Measurements from ENCODE around the gene KRTAP5-6.

Gene KRTAP5-6

DNA sequence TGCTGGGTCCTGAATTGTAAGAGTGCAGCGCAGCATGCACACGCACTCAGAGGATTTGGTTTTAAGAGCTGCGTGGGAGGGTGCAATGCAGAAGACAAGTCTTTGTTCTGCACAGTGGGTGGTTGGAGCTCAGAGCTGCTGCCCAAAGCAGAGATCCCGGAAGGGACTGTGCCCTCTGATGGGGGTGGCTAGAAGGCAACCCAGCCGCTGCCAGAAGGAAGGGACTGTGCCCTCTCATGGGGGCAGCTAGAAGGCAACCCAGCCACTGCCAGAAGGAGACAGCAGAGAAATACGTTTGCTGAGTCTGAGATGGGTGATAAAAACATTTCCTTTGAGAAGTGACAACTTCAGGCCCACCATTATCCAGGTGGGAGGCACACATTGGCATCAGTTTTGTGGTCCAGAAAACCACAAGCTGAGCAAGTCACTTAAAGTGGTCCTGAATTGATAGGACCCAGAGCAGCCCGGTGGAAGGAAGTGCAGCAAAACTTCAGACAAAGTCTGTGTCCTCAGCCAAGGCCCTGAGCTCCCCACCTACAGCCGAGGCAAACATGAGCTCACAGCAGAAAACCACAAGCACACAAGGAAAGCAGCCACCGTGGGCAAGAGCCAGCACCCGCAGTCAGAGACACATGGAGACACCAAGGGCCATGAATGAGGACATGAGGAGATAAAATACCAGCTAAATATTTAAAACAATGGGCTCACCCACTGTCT lies 4.3 kb downstream of the KRTAP5-6 start:
- Mint-ChIP-seq H3K9me3 (peaks cover 2% of the 10 kb centered on the region), H3K27me3 (peaks cover 18% of the 10 kb centered on the region), H3K36me3 (no peaks in the 10 kb centered on the region), H3K27ac (no peak overlapping the region), H3K4me1 (peaks cover 18% of the 10 kb centered on the region), H3K4me3 (no peak overlapping the region)
- ATAC-seq, result no peak

DNA sequence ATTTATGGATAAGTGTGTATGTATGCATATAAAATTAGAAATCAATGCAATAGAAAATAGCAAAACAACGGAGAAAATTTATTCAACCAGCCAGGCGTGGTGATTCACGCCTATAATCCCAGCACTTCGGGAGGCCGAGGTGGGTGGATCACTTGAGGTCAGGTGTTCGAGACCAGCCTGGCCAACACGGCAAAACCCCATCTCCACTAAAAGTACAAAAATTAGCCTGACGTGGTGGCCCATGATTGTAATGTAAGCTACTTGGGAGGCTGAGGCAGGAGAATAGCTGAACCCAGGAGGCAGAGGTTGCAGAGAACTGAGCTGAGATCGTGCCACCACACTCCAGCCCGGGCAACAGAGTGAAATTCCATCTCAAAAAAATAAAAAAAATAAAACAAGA lies 5.5 kb downstream of the KRTAP5-6 start:
- peaks cover 30% of the 10 kb centered on the region for H3K4me1 Mint-ChIP-seq
- H3K36me3 Mint-ChIP-seq, result no peaks in the 10 kb centered on the region
- H3K27ac Mint-ChIP-seq, result no peak overlapping the region
- H3K9me3 Mint-ChIP-seq, result peaks cover 2% of the 10 kb centered on the region
- no peak for ATAC-seq
- H3K4me3 Mint-ChIP-seq, result no peak overlapping the region
- peaks cover 17% of the 10 kb centered on the region for H3K27me3 Mint-ChIP-seq

DNA sequence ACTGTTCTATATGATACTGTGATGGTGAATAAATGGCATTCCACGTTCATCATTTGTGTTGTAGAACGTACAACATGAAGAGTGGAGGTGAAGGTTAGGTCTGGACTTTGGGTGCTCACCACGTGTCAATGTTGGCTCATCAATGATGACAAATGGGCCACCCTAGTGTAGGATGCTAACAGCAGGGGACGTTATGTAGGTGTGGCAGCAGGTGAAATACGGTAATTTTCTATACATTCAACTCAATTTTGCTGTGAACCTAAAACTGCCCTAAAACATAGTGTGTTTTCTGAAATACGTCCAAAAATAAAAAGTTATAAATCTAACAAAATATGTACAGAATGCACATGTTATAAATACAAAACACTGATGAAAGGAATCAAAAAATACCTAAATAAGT lies 6.2 kb downstream of the KRTAP5-6 start:
- no peak for ATAC-seq
- Mint-ChIP-seq H3K27me3 (peaks cover 10% of the 10 kb centered on the region), H3K36me3 (no peaks in the 10 kb centered on the region), H3K4me1 (peaks cover 30% of the 10 kb centered on the region), H3K4me3 (no peak overlapping the region), H3K27ac (no peak overlapping the region), H3K9me3 (peaks cover 2% of the 10 kb centered on the region)

DNA sequence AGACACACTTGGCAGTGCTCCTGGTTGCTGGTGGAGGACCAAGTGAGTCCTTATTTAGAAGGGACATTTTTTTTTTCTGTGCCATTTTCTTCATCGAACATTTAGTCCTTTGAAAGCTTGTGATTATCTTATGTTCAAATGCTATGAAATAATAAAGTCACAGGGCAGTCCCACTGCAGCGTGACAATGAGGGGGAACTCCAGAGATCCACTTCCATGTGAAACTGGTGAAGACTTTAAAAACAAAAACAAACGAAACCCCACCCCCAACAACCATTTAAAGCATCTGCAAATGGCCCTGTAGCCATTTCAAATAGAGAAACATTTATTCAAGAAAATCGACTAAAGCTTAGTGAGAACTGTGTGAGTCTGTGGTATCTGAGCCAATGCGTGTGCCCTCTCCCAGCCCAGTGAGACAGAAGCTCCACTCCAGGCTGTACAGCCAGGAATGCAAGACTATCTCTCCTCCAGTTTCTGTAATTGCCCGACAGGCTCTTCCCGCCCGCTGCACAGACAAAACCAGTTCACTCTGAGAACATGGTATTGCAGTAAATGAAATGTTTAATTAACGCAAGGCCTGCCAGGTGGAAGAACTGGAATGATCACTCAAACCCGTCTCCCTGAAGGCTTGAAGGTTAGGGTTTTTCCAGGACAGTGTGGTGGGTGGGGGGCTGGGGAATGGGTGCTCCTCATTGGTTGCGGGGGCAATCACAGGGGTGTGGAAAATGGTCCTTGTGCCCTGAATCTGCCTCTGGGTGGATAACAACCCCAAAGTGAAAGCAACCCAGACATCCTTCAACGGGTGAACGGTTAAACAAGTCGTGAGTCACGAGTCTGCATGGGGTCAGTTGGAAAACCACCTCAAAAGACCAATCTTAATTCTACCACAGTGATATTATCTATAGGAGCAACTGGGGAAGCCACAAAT lies 8.4 kb downstream of the KRTAP5-6 start:
- peaks cover 5% of the 10 kb centered on the region for H3K27me3 Mint-ChIP-seq
- peaks cover 30% of the 10 kb centered on the region for H3K4me1 Mint-ChIP-seq
- H3K27ac Mint-ChIP-seq, result peak overlapping the region; percentile 22
- H3K4me3 Mint-ChIP-seq, result no peak overlapping the region
- no peak for ATAC-seq
- H3K36me3 Mint-ChIP-seq, result no peaks in the 10 kb centered on the region
- peaks cover 2% of the 10 kb centered on the region for H3K9me3 Mint-ChIP-seq

DNA sequence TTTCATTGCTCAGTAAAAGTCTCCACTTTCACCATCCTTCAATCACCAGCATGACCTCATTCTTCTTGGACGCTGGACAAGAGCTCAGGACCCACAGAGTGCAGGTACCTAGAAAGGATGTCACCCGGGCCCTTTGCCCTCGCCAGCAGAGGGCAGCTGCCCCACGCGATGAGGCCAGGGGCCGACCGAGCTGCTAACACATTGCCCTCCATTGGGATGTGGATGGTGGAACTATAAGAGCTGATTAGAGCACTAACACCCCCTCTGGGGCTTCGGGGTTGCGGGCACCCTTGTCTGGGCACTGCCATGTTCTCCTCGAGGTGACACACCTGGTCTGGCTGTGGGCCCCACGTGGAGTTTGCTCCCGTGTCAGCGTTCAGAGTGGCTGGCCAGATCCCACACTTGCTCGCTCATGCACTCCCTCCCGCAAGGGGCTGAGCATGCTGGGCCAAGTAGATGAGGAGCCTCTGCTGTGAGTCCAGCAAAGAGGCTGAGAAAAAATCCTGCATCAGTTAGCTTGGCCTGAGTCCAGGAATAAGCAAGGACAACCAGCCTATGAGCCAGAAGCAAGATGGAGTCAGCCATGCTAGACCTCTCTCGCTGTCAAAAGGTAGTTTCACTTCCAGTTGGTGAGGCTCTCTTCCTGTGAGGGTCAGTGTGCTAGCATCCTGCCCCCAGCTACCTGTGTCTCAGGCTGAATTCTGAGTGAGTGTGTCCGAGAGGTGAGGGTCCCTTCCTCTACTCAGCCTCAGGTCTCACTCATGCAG lies 9.8 kb downstream of the KRTAP5-6 start:
- H3K27me3 Mint-ChIP-seq, result peaks cover 5% of the 10 kb centered on the region
- no peaks in the 10 kb centered on the region for H3K36me3 Mint-ChIP-seq
- H3K27ac Mint-ChIP-seq, result no peak overlapping the region
- no peak overlapping the region for H3K4me3 Mint-ChIP-seq
- ATAC-seq, result peak; percentile 39
- peaks cover 30% of the 10 kb centered on the region for H3K4me1 Mint-ChIP-seq
- no peaks in the 10 kb centered on the region for H3K9me3 Mint-ChIP-seq

DNA sequence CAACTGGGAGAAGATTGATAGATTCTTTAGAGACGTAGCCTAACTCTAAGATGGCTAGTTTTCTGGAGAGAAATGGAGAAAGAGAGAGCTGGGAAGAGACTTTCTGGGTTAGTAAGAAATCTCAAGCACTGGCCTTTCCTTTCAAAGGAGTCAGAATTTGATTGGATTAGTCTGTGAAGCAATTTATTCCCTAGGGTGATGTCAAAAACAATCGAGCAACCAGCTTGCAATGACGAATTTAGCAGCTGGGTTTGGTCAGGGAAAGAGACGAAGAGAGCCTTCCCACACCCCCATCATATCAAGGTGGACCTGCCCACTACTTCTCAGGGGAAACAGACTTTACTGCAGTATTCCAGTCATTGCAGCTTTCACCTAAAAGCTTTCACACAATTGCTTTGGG lies 10.8 kb downstream of the KRTAP5-6 start:
- Mint-ChIP-seq H3K27ac (no peak overlapping the region), H3K9me3 (no peaks in the 10 kb centered on the region), H3K27me3 (peaks cover 5% of the 10 kb centered on the region), H3K36me3 (no peaks in the 10 kb centered on the region), H3K4me1 (peaks cover 30% of the 10 kb centered on the region), H3K4me3 (no peak overlapping the region)
- ATAC-seq, result no peak

DNA sequence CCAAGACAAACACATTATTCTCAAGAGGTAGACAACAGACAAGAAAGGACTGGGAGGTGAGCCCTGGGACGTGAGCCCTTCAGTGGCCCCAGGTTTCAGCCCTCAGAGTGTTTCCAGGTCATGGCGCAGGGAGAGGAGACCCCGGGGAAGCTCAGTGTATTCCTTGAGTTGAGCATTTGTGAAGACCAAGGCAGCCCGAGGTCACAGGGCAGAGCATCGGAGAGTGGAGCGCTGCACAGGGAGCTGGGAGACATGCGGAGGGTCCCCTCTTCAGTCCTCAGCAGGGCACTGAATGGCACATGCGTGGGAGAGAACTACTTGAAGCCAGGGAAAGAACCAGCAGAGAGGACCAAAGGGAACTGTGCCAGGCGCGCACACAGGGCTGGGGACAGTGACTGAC lies 11.7 kb downstream of the KRTAP5-6 start:
- Mint-ChIP-seq H3K27me3 (peaks cover 5% of the 10 kb centered on the region), H3K4me3 (no peak overlapping the region), H3K27ac (no peak overlapping the region), H3K36me3 (no peaks in the 10 kb centered on the region), H3K9me3 (no peaks in the 10 kb centered on the region), H3K4me1 (peaks cover 30% of the 10 kb centered on the region)
- ATAC-seq, result no peak

DNA sequence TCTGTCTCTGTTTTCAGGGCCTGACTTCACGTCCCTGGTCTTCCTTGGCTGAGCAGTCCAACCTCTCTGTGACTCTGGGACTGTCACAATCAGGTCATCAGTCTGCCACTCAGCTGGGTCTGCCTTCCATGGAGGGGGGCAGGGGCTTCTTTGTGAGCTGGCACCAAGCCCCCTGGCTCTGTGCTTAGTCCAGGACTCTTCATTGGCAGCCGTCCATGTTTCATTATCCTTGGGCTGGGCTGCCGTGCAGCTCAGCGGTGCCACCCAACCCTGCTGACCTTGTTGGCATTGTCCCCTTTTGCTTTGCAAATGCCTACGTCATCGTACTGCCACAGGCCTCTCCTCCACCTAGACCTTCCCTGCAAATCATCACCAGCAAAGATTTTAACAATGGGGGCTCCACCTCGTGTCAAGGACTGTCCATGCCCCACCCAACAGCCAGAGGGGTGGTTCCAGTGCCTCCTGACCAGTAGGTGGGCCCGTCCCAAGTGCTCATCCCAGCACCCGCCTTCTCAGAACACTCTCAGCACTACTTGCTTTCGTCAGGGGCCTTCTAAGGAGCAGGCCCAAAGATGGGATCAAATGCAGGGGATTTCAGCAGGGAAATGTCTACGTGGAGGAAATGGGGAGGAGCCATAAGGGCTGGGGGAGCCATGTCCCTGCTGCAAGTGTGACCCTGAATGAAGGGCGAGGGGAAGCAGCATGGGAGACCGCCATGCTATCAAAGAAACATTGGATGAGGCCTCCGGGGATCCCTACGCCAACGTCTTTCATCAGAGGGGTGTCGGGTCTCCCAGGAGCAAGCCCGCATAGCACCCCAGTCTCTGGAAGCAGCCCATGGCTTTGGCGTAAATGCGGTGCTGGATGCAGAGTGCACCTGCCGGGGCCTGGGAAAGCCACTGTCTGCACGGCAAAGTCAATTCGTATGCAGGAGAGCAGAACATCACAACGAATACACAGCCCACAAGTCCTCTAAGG lies 18.2 kb downstream of the KRTAP5-6 start:
- H3K4me3 Mint-ChIP-seq, result no peak overlapping the region
- no peaks in the 10 kb centered on the region for H3K36me3 Mint-ChIP-seq
- H3K9me3 Mint-ChIP-seq, result no peaks in the 10 kb centered on the region
- H3K4me1 Mint-ChIP-seq, result no peaks in the 10 kb centered on the region
- H3K27me3 Mint-ChIP-seq, result peaks cover under 1% of the 10 kb centered on the region
- H3K27ac Mint-ChIP-seq, result no peak overlapping the region
- ATAC-seq, result no peak

DNA sequence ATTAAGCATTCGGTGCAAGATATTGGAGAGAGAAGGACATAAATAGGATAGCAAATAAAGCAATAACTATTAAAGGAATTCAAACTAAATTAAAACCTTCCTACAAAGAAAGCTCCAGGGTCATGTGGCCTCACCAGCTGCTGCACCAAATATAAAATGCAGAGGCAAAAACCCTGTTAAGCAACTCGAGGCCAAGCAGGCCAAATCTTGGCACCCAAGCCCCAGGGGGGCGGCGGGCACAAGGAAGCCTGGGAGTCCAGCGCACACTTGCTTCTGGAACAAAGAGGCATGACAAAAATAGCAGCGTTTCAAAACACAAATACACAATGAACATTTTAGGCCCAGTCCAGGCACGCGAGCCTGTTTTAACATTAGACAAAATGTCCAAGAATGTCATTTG lies 20.8 kb downstream of the KRTAP5-6 start:
- no peak overlapping the region for H3K4me3 Mint-ChIP-seq
- H3K36me3 Mint-ChIP-seq, result no peaks in the 10 kb centered on the region
- H3K27me3 Mint-ChIP-seq, result peaks cover 6% of the 10 kb centered on the region
- no peak overlapping the region for H3K27ac Mint-ChIP-seq
- no peaks in the 10 kb centered on the region for H3K4me1 Mint-ChIP-seq
- H3K9me3 Mint-ChIP-seq, result no peaks in the 10 kb centered on the region
- ATAC-seq, result no peak

DNA sequence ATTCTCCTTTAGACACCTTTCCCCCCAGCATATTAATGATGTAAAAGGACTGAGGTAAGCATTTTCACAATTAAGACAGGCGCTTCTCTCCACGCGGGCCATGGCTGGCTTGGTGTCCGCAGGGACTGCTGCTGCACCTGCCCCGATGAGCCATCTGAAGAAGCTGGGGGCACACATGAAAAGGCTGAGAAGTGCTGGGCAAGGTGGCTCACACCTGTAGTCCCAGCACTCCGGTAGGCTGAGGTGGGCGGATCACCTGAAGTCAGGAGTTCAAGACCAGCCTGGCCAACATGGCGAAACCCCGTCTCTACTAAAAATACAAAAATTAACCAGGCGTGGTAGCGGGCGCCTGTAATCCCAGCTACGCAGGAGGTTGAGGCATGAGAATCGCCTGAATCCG lies 21.3 kb downstream of the KRTAP5-6 start:
- no peak for ATAC-seq
- Mint-ChIP-seq H3K4me1 (no peaks in the 10 kb centered on the region), H3K4me3 (no peak overlapping the region), H3K27me3 (peaks cover 6% of the 10 kb centered on the region), H3K9me3 (no peaks in the 10 kb centered on the region), H3K36me3 (no peaks in the 10 kb centered on the region), H3K27ac (no peak overlapping the region)

DNA sequence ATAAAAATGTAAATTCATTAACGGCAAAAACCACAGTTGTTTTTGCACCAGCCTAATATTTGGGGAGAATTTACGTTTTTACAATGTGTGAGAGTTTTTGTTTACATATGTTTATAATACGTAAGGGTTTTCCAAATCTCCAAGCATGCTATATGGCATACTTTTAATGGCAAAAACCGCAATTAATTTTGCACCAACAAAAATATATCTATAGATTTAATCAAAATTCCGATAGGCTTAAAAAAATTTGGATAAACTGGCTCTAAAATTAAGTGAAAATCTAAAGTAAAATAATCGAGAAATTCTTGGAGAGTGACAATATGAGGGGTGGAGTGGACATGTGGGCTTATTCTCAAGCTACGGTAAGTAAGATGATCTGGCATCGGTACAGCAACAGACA lies 22.8 kb downstream of the KRTAP5-6 start:
- Mint-ChIP-seq H3K27ac (no peak overlapping the region), H3K9me3 (no peaks in the 10 kb centered on the region), H3K4me1 (no peaks in the 10 kb centered on the region), H3K4me3 (no peak overlapping the region), H3K36me3 (no peaks in the 10 kb centered on the region), H3K27me3 (peaks cover 6% of the 10 kb centered on the region)
- ATAC-seq, result no peak

DNA sequence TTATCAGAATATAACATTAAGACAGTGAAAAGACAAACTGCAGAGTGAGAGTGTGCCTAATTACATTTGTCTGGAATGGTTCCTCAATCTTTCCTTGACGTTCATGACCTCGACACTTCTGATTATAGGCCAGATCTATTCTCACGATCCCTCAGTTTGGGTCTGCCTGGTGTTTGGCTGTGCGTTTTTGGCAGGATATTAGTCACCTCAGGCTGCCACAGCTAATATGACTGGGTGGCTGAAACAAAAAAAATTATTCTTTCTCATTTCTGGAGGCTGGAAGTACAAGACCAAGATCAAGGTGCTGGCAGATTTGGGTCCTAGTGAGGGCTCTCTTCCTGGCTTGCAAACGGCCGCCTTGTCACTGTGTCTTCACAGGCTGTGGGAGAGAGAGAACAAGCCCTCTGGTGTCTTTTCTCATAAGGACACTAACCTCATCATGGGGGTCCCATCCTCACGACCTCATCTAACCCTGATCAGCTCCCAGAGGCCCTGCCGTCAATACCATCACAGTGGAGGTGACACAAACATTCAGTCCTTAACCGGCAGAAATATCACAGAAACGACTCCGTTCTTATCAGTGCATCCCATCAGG lies 30.2 kb downstream of the KRTAP5-6 start:
- ATAC-seq, result no peak
- Mint-ChIP-seq H3K36me3 (no peaks in the 10 kb centered on the region), H3K4me3 (no peak overlapping the region), H3K9me3 (peaks cover 8% of the 10 kb centered on the region), H3K27me3 (no peaks in the 10 kb centered on the region), H3K27ac (peak overlapping the region; percentile 87), H3K4me1 (peaks cover 61% of the 10 kb centered on the region)

DNA sequence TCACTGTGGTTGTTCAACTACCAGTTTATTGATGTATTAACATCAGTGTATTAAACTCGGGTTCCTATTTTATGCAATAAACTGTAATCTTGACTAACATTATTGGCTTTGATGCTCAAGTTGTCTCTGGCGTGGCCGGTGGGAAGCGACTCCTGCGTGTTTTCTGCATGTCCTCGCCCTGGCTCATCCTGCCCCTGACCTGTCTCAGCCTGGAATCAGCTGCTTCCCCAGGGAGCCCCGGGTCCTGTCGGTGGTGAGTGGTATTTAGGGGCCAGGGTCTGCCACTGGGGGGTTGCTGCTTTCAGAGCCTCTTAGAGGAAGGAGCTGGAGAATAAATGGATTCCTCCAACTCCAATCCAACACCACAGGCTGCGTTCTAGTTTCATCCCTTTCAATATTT lies 30.9 kb downstream of the KRTAP5-6 start:
- H3K27ac Mint-ChIP-seq, result peak overlapping the region; percentile 87
- no peak for ATAC-seq
- no peaks in the 10 kb centered on the region for H3K27me3 Mint-ChIP-seq
- H3K4me3 Mint-ChIP-seq, result no peak overlapping the region
- H3K36me3 Mint-ChIP-seq, result no peaks in the 10 kb centered on the region
- H3K4me1 Mint-ChIP-seq, result peaks cover 61% of the 10 kb centered on the region
- H3K9me3 Mint-ChIP-seq, result peaks cover 8% of the 10 kb centered on the region

DNA sequence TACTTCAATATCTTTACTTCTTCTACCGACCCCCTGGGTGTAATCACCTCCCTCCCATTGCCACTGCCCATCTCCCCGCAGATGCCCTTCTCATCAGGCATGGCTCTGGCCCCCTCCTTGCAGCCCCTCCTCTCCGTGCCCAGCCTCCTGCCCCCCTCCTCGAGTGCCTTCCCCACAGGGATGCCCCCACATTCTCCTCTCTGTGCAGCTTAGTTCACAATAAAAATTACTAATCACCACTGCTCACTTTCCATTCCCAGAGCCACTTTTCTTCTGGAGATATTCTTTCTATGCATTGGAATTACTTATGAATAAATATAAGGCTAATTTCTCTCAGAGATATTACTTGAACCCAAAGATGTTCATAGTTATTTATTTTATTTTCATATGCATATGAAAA lies 31.3 kb downstream of the KRTAP5-6 start:
- ATAC-seq, result no peak
- H3K27me3 Mint-ChIP-seq, result no peaks in the 10 kb centered on the region
- H3K27ac Mint-ChIP-seq, result peak overlapping the region; percentile 87
- peaks cover 8% of the 10 kb centered on the region for H3K9me3 Mint-ChIP-seq
- peak overlapping the region; percentile 16 for H3K4me3 Mint-ChIP-seq
- peaks cover 62% of the 10 kb centered on the region for H3K4me1 Mint-ChIP-seq
- no peaks in the 10 kb centered on the region for H3K36me3 Mint-ChIP-seq

Data from stimulated activated memory B cell treated with anti-CD40 and anti-IgM and Interleukin-4, amounts not matched to agents 10 μg/mL and 1 μg/mL and 100 μg/mL, for 72 hours (primary cell).